Astrocyte of the spinal cord (primary cell): ENCODE measurements around the gene BHMT2.

Source experiments
- DNase-seq: peaks from one replicate; pipeline ENCODE4 v3.0.0; 2011; ENCODE audit warnings: low read depth, low spot score
- H3K4me3 ChIP-seq: 2 replicates; pipeline ENCODE4 v1.5.1; 2011; ENCODE audit warnings: low read depth, mild to moderate bottlenecking, low read length, moderate library complexity
- in situ Hi-C: cut with HindIII; loops from 2 replicates; pipeline ENCODE4 v1.10.0; 2017; ENCODE audit warnings: low sequenced_read_pairs
- TF ChIP-seq, protein P1 (sequence below): IDR thresholded peaks from 2 replicates; pipeline ENCODE4 v1.5.1; 2012; ENCODE audit warnings: low read depth, mild to moderate bottlenecking, low read length, inconsistent platforms

The BHMT2 gene

GRCh38 chr5:79023947-79024346, 45.6 kb upstream of the BHMT2 start:
- H3K4me3 ChIP-seq: no peak overlapping the region
- TF ChIP-seq, protein P1, sequence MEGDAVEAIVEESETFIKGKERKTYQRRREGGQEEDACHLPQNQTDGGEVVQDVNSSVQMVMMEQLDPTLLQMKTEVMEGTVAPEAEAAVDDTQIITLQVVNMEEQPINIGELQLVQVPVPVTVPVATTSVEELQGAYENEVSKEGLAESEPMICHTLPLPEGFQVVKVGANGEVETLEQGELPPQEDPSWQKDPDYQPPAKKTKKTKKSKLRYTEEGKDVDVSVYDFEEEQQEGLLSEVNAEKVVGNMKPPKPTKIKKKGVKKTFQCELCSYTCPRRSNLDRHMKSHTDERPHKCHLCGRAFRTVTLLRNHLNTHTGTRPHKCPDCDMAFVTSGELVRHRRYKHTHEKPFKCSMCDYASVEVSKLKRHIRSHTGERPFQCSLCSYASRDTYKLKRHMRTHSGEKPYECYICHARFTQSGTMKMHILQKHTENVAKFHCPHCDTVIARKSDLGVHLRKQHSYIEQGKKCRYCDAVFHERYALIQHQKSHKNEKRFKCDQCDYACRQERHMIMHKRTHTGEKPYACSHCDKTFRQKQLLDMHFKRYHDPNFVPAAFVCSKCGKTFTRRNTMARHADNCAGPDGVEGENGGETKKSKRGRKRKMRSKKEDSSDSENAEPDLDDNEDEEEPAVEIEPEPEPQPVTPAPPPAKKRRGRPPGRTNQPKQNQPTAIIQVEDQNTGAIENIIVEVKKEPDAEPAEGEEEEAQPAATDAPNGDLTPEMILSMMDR: no peak
- DNase-seq: no peak
- in situ Hi-C loops: no loop called here

- H3K4me3 ChIP-seq: peak overlapping the region; percentile 41
- peak; percentile 71 for DNase-seq
- TF ChIP-seq, protein P1: peak; percentile 89
- in situ Hi-C loops: no loop called here
Observed at GRCh38 chr5:79025054-79025472, 44.5 kb upstream of the BHMT2 start.

DNA sequence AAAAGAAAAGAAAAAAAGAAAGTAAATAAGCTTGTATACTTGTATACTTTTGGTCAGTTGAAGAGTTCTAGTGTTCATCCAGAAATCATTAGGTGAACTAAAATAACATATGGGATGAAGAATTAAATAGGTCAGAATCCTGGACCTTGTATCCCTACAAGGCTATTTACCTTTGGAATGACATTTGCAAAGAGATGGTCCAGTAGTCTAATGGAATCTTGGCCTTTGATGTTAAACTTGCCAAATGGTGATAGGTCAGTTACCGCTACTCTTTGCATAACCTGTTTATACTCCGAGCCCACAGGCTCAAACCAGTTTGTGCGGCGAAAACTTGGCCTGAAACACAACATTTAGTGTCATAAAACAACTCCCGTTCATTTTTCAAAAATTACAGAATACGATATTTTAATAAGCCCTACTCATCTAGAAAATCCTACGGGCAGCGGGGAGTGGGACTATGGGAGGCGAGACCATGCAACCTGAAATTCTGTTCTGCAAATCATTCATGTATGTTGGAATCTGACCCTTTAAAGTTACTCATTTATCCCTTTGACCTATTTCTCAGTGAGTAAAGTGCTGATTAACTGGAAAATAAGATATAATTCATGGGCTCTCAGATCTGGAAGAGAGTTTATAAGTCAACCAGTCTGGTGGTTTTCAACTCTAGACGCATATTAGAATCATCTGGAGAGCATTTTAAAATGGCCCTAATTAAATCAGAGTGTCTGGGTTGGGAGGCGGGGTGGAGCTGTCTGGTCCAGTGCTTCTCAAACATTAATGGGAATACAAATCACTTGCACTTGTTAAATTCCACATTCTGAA, 38.7 kb upstream of the BHMT2 start:
- in situ Hi-C loops: no loop called here
- H3K4me3 ChIP-seq: no peak overlapping the region
- TF ChIP-seq, protein P1: no peak
- DNase-seq: no peak

- DNase-seq: no peak
- no peak overlapping the region for H3K4me3 ChIP-seq
- TF ChIP-seq, protein P1: no peak
- in situ Hi-C loops: no loop called here
Observed at GRCh38 chr5:79031485-79031867, 38.1 kb upstream of the BHMT2 start.

DNA sequence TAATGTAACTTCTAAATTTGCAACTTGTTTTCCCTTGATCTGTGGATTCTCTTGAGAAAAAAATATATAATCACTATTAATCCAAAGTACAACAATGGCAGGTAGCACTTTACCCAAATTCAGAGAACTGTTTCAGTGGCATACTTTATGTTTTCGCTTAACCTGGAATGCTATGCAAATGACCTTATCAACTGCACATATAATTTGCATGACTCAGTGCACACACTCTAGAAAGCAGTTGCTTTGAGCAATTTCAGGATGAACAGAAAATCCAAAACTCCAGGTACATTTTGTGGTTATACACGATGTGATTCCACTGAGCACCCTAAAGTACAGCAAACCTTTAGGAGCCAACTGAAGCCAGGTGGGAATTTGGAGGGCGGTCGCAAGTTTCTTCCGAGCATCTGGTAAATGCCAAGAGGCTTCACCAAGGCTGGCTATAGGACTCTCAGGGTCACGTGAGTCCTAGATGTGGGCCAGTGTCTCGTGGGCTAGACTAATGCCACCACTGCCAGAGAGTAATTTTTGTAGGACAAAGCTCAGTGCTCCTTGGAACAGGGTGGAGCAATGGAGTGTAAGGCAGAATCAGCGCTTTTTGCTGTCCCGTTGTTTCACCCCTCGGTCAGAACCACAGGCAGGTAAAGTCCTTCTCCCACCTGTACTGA, 37.4 kb upstream of the BHMT2 start:
- in situ Hi-C loops: no loop called here
- no peak overlapping the region for H3K4me3 ChIP-seq
- TF ChIP-seq, protein P1: no peak
- no peak for DNase-seq

DNA sequence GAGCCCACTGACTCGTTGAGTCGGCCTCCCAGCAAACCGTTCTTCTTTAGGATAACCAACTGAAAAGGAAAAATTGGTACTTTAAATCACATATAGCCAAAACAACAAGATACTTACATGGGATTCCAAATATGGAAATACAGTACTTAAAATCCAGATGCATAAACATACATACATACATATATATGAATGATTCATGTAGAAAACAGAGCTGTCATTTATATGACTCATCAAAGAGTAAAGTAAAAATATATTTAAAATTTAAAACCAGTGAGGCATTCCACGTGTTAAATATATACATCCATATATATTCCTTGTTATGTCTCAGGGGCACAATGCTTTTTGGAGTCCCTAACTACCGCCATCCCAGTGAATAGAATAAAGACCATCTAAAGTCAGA, 36.8 kb upstream of the BHMT2 start:
- in situ Hi-C loops: no loop called here
- DNase-seq: no peak
- no peak overlapping the region for H3K4me3 ChIP-seq
- TF ChIP-seq, protein P1: no peak
